ENCODE results near the gene TTLL3. TPM values are rescaled to one million over a fixed set of nuclear protein-coding genes. Genes with fewer than 3 reads are reported as not detected.

TTLL3 gene
- total and polyA plus RNA-seq, 2 of the 13 experiments (the other 11 are each of a cell fraction or from before 2014, with no cell fraction given), result 9.5 to 51.2 TPM

- TF ChIP-seq KDM6A (CRISPR knock-in tag; IDR thresholded peaks at IDR 0.05; ENCODE audit: low read depth) (no peak), SNAI1 (CRISPR knock-in tag; IDR thresholded peaks at IDR 0.05; ENCODE audit: borderline replicate concordance) (no peak), NR2F2 (IDR thresholded peaks at IDR 0.05; ENCODE audit: borderline replicate concordance, low read depth) (no peak), THAP11 (CRISPR knock-in tag; IDR thresholded peaks at IDR 0.05) (no peak), ZFP82 (CRISPR knock-in tag; IDR thresholded peaks at IDR 0.05; ENCODE audit: borderline replicate concordance) (no peak), ZNF558 (CRISPR knock-in tag; IDR thresholded peaks at IDR 0.05; ENCODE audit: borderline replicate concordance) (0 out of 2 replicates have a peak, but pooled peaks have one; percentile 16), ZNF30 (CRISPR knock-in tag; IDR thresholded peaks at IDR 0.05) (no peak), CHCHD3 (CRISPR knock-in tag; IDR thresholded peaks at IDR 0.05) (no peak), CAMTA2 (CRISPR knock-in tag; IDR thresholded peaks at IDR 0.05; ENCODE audit: borderline replicate concordance) (no peak), ATRX (CRISPR knock-in tag; IDR thresholded peaks at IDR 0.05; ENCODE audit: borderline replicate concordance) (no peak), RFXAP (CRISPR knock-in tag; IDR thresholded peaks at IDR 0.05; ENCODE audit: borderline replicate concordance) (no peak), CENPT (CRISPR knock-in tag; IDR thresholded peaks at IDR 0.05; ENCODE audit: low read depth) (no peak), CEBPG (CRISPR knock-in tag; IDR thresholded peaks at IDR 0.05) (no peak), ZBTB1 (CRISPR knock-in tag; IDR thresholded peaks at IDR 0.05; ENCODE audit: borderline replicate concordance) (no peak), TEAD2 (CRISPR knock-in tag; IDR thresholded peaks at IDR 0.05) (no peak), HMG20A (CRISPR knock-in tag; IDR thresholded peaks at IDR 0.05; ENCODE audit: borderline replicate concordance) (no peak), CBFB (CRISPR knock-in tag; IDR thresholded peaks at IDR 0.05) (0 out of 2 replicates have a peak, but pooled peaks have one; percentile 14), ZNF83 (CRISPR knock-in tag; IDR thresholded peaks at IDR 0.05; ENCODE audit: borderline replicate concordance) (no peak), ZNF329 (CRISPR knock-in tag; IDR thresholded peaks at IDR 0.05; ENCODE audit: low read depth) (no peak), ZNF430 (CRISPR knock-in tag; IDR thresholded peaks at IDR 0.05) (no peak), HDAC2 (CRISPR knock-in tag; IDR thresholded peaks at IDR 0.05) (no peak), PRMT3 (CRISPR knock-in tag; IDR thresholded peaks at IDR 0.05; ENCODE audit: borderline replicate concordance, low read depth) (no peak)
- TF ChIP-seq, protein P1, sequence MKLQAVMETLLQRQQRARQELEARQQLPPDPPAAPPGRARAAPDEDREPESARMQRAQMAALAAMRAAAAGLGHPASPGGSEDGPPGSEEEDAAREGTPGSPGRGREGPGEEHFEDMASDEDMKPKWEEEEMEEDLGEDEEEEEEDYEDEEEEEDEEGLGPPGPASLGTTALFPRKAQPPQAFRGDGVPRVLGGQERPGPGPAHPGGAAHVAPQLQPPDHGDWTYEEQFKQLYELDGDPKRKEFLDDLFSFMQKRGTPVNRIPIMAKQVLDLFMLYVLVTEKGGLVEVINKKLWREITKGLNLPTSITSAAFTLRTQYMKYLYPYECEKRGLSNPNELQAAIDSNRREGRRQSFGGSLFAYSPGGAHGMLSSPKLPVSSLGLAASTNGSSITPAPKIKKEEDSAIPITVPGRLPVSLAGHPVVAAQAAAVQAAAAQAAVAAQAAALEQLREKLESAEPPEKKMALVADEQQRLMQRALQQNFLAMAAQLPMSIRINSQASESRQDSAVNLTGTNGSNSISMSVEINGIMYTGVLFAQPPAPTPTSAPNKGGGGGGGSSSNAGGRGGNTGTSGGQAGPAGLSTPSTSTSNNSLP (IDR thresholded peaks at IDR 0.05; ENCODE audit: low read depth, low read length), result no peak
- TF ChIP-seq, protein P2, sequence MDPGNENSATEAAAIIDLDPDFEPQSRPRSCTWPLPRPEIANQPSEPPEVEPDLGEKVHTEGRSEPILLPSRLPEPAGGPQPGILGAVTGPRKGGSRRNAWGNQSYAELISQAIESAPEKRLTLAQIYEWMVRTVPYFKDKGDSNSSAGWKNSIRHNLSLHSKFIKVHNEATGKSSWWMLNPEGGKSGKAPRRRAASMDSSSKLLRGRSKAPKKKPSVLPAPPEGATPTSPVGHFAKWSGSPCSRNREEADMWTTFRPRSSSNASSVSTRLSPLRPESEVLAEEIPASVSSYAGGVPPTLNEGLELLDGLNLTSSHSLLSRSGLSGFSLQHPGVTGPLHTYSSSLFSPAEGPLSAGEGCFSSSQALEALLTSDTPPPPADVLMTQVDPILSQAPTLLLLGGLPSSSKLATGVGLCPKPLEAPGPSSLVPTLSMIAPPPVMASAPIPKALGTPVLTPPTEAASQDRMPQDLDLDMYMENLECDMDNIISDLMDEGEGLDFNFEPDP (CRISPR knock-in tag; conservative IDR thresholded peaks at IDR 0.05), result no peak
- TF ChIP-seq, protein P3, sequence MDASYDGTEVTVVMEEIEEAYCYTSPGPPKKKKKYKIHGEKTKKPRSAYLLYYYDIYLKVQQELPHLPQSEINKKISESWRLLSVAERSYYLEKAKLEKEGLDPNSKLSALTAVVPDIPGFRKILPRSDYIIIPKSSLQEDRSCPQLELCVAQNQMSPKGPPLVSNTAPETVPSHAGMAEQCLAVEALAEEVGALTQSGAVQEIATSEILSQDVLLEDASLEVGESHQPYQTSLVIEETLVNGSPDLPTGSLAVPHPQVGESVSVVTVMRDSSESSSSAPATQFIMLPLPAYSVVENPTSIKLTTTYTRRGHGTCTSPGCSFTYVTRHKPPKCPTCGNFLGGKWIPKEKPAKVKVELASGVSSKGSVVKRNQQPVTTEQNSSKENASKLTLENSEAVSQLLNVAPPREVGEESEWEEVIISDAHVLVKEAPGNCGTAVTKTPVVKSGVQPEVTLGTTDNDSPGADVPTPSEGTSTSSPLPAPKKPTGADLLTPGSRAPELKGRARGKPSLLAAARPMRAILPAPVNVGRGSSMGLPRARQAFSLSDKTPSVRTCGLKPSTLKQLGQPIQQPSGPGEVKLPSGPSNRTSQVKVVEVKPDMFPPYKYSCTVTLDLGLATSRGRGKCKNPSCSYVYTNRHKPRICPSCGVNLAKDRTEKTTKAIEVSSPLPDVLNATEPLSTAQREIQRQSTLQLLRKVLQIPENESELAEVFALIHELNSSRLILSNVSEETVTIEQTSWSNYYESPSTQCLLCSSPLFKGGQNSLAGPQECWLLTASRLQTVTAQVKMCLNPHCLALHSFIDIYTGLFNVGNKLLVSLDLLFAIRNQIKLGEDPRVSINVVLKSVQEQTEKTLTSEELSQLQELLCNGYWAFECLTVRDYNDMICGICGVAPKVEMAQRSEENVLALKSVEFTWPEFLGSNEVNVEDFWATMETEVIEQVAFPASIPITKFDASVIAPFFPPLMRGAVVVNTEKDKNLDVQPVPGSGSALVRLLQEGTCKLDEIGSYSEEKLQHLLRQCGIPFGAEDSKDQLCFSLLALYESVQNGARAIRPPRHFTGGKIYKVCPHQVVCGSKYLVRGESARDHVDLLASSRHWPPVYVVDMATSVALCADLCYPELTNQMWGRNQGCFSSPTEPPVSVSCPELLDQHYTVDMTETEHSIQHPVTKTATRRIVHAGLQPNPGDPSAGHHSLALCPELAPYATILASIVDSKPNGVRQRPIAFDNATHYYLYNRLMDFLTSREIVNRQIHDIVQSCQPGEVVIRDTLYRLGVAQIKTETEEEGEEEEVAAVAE (CRISPR knock-in tag; IDR thresholded peaks at IDR 0.05; ENCODE audit: borderline replicate concordance), result no peak
Measured at GRCh38 chr3:9793161-9793781, 16.8 kb upstream of the TTLL3 start (continued).

All from HepG2 (cell line).